Measurements from ENCODE around the gene TMEM138. TPM values are rescaled to one million over a fixed set of nuclear protein-coding genes. Genes with fewer than 3 reads are reported as not detected.

TMEM138 gene
- total and polyA plus RNA-seq, 9 donors = 21.5 to 115 (median 53.4) TPM

DNA sequence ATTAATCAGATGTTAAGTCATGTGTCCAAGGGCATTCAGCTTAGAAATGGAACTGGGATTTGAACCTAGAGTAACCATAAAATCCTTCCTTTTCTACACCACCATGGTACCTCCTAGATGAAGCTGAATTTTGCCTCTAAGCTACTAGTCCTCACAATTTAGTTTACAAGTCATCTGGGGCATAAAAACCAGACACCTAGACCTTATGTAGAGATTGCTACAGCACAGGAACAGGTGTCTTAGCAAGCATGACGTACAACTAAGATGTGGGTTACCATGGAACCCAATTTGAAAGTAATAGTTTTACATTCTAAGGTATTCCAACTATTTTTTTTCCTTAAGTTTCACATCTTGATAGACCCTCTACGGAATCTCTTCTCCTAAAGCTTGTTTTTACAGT is 39.4 kb downstream of the TMEM138 start:
- DNase-seq = no peak
- 73 to 82% (median 76%) methylated on average over 2 of the region's 2 CpGs for WGBS, 3 donors
- H3K9me3 ChIP-seq = no peaks in the 10 kb centered on the region
- intact Hi-C loops (cut with DNase I) = no loop called here
- TF ChIP-seq EP300 (IDR thresholded peaks at IDR 0.05) (no peak), POLR2A (IDR thresholded peaks at IDR 0.05) (no peak)
- TF ChIP-seq, protein P1, sequence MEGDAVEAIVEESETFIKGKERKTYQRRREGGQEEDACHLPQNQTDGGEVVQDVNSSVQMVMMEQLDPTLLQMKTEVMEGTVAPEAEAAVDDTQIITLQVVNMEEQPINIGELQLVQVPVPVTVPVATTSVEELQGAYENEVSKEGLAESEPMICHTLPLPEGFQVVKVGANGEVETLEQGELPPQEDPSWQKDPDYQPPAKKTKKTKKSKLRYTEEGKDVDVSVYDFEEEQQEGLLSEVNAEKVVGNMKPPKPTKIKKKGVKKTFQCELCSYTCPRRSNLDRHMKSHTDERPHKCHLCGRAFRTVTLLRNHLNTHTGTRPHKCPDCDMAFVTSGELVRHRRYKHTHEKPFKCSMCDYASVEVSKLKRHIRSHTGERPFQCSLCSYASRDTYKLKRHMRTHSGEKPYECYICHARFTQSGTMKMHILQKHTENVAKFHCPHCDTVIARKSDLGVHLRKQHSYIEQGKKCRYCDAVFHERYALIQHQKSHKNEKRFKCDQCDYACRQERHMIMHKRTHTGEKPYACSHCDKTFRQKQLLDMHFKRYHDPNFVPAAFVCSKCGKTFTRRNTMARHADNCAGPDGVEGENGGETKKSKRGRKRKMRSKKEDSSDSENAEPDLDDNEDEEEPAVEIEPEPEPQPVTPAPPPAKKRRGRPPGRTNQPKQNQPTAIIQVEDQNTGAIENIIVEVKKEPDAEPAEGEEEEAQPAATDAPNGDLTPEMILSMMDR (IDR thresholded peaks at IDR 0.05) = no peak
- no peak overlapping the region for H3K4me3 ChIP-seq
- H3K4me1 ChIP-seq (ENCODE audit: insufficient read depth) = no peaks in the 10 kb centered on the region
- no peaks in the 10 kb centered on the region for H3K36me3 ChIP-seq
- H3K27me3 ChIP-seq = no peaks in the 10 kb centered on the region
- no peak overlapping the region for H3K27ac ChIP-seq

DNA sequence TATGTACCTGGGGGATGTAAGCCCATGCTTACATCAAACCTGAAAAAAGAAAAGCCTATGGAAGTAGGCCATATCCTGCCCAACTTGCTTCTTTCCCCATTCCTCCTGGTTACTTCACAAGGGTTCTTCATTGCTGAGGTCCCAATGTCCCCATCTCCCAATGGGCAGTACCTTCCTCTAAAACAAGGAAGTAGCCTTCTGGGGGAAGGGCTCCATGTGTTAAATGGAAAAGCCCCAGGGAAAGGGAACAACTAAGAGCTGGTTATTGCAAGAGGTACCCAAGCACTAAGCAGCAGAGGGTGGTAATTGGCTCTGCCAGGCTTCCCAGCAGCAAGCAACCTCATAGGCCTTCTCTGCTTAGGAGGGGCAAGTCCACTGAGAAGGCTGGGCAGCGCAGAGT is 41.5 kb downstream of the TMEM138 start:
- intact Hi-C loops (cut with DNase I) = no loop called here
- no peaks in the 10 kb centered on the region for H3K36me3 ChIP-seq

DNA sequence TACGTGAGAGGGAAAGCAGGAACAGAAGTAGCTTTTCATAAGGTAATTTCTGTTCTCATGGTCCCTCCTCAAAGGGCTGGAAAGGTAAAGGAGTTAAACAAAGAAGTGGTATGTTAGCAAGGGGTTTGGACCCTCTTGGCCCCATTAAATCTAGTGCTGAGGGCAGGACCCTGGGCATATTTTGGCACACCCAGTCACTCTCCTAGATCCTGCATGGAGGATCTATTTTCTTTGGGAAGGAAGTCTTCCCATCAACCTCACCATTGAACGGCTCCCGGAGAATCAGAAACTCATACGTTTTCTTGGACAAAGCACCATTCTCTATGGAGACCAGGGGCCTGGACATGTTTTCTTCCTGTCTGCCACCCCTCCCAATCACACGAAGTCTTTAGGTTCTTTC is 41.9 kb downstream of the TMEM138 start:
- TF ChIP-seq, protein P1 (IDR thresholded peaks at IDR 0.05) = no peak
- no peak for TF ChIP-seq EP300 (IDR thresholded peaks at IDR 0.05)
- no peak for TF ChIP-seq POLR2A (IDR thresholded peaks at IDR 0.05)
- no peak overlapping the region for H3K4me3 ChIP-seq
- no peaks in the 10 kb centered on the region for H3K9me3 ChIP-seq
- no peak overlapping the region for H3K27ac ChIP-seq
- H3K27me3 ChIP-seq = no peaks in the 10 kb centered on the region
- intact Hi-C loops (cut with DNase I) = no loop called here
- H3K36me3 ChIP-seq = no peaks in the 10 kb centered on the region
- no peak for DNase-seq
- no peaks in the 10 kb centered on the region for H3K4me1 ChIP-seq (ENCODE audit: insufficient read depth)
- WGBS, 3 donors = 71 to 78% (median 74%) methylated on average over 5 of the region's 5 CpGs

More for the DNA sequence above, 41.5 kb downstream of the TMEM138 start:
- Histone ChIP-seq H3K27ac (no peak overlapping the region), H3K4me1 (ENCODE audit: insufficient read depth) (no peaks in the 10 kb centered on the region), H3K27me3 (no peaks in the 10 kb centered on the region), H3K4me3 (no peak overlapping the region), H3K9me3 (no peaks in the 10 kb centered on the region)
- DNase-seq = no peak
- no peak for TF ChIP-seq EP300 (IDR thresholded peaks at IDR 0.05)
- TF ChIP-seq, protein P1 (IDR thresholded peaks at IDR 0.05) = no peak
- no peak for TF ChIP-seq POLR2A (IDR thresholded peaks at IDR 0.05)
- 91 to 100% (median 98%) methylated on average over 1 of the region's 1 CpG for WGBS, 3 donors

DNA sequence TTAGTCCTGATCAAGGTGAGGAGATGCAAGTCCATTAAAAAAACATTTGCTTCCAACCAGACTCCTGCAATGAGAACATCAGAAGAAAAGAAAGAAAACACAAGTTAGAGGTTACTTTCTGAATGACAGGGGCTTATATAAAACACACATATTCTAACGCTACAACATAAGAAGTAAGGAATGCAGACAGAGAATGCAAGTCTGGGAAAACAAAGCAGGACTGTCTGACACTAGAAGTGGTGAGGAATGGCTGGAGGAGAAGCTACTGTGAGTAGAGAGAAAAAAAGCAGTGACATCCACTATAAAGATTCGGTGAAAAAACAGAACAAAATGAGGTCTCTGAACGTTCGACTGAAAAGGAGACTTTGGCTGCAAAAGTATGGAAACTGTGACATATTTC is 42.5 kb downstream of the TMEM138 start:
- H3K9me3 ChIP-seq = no peaks in the 10 kb centered on the region
- intact Hi-C loops (cut with DNase I) = no loop called here
- H3K36me3 ChIP-seq = no peaks in the 10 kb centered on the region
- no peak overlapping the region for H3K27ac ChIP-seq
- 72 to 76% (median 73%) methylated on average over 4 of the region's 4 CpGs for WGBS, 3 donors
- TF ChIP-seq POLR2A (IDR thresholded peaks at IDR 0.05) = no peak
- TF ChIP-seq EP300 (IDR thresholded peaks at IDR 0.05) = no peak
- TF ChIP-seq, protein P1 (IDR thresholded peaks at IDR 0.05) = no peak
- no peaks in the 10 kb centered on the region for H3K27me3 ChIP-seq
- H3K4me1 ChIP-seq (ENCODE audit: insufficient read depth) = no peaks in the 10 kb centered on the region
- H3K4me3 ChIP-seq = no peak overlapping the region
- DNase-seq = no peak
